WI38 (cell line): ENCODE measurements around the gene CLSTN2.

Source experiments
- H3K4me3 ChIP-seq: 2 replicates; pipeline ENCODE4 v1.5.1; 2011; ENCODE audit warnings: low read depth, mild to moderate bottlenecking, control low read depth, low read length
- TF ChIP-seq, protein P1 (sequence below): IDR thresholded peaks from 2 replicates; pipeline ENCODE4 v1.5.1; 2012; ENCODE audit warnings: low read depth, mild to moderate bottlenecking, control low read depth, low read length

CLSTN2 gene

DNA sequence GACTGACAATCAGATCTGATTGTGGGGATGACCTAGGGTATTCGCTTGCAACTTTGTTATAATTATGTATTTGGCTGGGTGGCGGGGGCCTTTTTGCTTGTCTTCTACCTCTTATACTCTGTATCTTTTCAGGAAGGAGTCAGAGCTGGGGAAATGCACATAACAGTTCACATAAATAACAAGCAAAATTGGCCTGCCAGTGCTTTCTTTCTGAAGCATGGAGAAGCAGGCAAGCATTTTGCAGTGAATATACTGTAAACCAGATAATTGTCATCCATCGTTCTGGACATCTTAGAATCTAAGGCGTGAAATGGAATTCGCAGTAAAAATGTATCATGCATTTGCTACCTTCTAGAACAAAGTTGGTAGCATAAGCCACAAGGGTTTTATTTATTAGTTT, 227.6 kb downstream of the CLSTN2 start:
- no peak overlapping the region for H3K4me3 ChIP-seq
- TF ChIP-seq, protein P1, sequence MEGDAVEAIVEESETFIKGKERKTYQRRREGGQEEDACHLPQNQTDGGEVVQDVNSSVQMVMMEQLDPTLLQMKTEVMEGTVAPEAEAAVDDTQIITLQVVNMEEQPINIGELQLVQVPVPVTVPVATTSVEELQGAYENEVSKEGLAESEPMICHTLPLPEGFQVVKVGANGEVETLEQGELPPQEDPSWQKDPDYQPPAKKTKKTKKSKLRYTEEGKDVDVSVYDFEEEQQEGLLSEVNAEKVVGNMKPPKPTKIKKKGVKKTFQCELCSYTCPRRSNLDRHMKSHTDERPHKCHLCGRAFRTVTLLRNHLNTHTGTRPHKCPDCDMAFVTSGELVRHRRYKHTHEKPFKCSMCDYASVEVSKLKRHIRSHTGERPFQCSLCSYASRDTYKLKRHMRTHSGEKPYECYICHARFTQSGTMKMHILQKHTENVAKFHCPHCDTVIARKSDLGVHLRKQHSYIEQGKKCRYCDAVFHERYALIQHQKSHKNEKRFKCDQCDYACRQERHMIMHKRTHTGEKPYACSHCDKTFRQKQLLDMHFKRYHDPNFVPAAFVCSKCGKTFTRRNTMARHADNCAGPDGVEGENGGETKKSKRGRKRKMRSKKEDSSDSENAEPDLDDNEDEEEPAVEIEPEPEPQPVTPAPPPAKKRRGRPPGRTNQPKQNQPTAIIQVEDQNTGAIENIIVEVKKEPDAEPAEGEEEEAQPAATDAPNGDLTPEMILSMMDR = no peak

- TF ChIP-seq, protein P1 = no peak
- H3K4me3 ChIP-seq = no peak overlapping the region
Measured at GRCh38 chr3:140163159-140163763, 228.3 kb downstream of the CLSTN2 start.

DNA sequence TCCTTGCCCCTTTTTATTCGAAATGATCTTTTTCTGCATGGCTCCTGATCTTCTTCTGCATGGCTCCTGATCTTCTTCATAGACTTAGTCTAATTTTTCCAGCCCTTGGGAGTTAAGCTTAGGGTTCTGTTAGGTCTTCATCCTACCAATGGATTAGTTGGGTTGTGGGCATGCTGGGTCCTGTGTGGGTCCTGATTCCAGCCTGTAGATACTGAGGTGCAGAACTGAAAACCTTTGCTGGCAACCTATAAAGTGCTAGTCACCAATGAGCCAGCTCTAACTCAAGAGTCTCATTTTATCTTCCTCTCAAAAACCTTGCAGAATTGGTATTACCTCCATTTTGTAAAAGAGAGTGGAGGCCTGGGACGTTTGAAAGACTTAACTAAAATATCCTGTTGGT, 229.2 kb downstream of the CLSTN2 start:
- H3K4me3 ChIP-seq = no peak overlapping the region
- TF ChIP-seq, protein P1 = no peak

GRCh38 chr3:140164922-140165590, 230.1 kb downstream of the CLSTN2 start:
- no peak overlapping the region for H3K4me3 ChIP-seq
- TF ChIP-seq, protein P1 = no peak

DNA sequence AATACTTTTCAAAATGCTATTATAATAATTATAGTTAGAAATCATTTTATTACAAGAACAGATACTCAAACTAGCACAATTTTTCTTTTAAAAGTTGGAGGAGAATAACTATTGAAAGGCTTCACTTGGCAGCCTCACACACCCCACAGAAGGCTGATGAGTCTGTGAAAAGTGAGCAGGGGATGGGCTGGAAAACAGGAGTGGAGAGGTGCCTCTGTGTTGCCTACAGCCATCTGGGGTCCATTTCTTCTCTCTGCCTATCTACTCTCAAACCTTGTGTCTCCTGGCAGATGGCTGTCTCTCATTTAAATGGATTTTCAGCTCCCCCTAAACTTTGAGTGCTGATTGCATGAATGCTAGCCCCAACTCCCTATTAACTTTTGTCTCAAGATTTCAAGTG, 230.8 kb downstream of the CLSTN2 start:
- H3K4me3 ChIP-seq = no peak overlapping the region
- TF ChIP-seq, protein P1 = no peak

DNA sequence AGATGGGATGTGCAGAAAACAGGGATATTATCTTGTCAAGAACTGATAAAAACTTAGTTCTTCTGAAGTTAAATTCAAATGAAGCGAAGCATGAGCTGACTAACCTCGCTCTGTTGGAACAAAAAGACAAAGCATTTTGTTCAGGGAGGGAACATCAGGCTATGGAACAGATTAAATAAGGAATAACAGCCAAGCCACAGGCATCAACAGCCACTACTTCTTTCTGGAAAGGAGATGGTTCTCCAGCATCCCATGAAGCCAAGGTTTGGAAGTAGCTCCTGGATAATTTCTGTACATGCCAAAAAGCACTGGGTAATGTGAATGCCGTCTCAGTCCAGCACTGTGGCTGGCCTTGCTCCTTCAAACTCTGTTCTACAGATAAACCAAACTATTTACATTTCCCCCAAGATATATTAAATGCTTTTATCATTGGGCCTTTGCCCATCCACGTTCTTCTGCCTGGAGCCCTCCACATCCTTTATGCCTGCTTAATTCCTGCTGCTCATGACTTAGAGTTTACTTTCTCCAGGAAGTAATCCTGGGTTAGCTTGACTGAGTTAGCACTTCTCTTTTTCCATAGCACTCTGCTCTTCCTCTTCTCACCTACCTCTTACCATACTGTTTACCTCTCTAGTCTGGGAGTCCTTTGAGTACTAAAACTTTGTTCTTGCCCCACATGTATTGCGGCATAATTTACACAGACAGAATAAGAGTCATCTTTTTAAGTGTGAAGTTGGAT, 232.0 kb downstream of the CLSTN2 start:
- TF ChIP-seq, protein P1 = no peak
- H3K4me3 ChIP-seq = no peak overlapping the region
